ENCODE data around the gene NUDT13.
A peak's percentile ranks its signal among the peaks of the same experiment; 100 is the strongest.

NUDT13 gene

DNA sequence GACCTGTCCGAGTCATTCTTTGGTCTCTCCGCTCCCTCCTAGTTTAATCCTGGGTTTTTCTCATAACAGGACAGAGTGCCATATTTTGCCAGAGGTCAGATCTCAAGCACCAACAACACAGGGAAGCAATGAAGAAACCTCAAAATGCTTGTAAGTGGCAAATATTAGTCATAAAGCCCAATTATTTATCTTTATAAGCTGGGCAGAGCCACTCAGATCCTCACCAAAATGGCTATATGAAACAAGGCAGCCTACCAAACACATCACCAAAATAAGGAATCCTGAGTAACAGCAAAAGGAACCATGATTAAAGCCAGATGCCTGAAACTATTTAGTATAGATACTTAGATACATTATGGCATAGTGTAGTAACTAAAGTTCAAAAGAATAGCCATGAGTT, 52.8 kb downstream of the NUDT13 start:
- no peak for DNase-seq (ENCODE audit: low read depth)

DNA sequence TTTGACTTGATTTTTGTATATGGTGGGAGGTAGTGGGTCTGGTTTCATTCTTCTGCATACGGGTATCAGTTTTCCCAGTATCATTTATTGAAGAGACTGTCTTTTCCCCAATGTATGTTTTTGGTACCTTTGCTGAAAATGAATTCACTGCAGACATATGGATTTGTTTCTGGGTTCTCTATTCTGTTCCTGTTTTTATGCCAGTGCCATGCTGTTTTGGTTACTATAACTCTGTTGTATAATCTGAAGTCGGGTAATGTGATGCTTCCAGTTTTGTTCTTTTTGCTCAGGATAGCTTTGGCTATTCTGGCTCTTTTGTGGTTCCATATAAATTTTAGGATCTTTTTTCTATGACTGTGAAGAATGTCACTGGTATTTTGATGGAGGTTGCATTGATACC, 56.7 kb downstream of the NUDT13 start:
- no peak for DNase-seq (ENCODE audit: low read depth)

DNA sequence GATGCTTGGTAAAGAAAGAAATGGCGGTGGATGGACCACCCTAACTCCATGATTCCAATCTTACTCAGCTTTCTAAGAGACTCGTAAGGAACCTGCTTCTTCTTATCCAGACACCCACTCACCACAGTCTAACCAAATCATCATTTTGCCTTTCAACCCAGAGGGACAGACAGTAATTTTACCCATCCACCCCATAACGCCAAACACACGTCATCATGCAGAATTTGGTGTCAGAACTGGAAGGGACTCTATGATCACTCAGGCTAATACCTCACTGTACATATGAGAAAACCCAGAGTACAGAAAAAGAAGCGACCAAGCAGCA, 57.2 kb downstream of the NUDT13 start:
- peak; percentile 34 for DNase-seq (ENCODE audit: low read depth)

DNA sequence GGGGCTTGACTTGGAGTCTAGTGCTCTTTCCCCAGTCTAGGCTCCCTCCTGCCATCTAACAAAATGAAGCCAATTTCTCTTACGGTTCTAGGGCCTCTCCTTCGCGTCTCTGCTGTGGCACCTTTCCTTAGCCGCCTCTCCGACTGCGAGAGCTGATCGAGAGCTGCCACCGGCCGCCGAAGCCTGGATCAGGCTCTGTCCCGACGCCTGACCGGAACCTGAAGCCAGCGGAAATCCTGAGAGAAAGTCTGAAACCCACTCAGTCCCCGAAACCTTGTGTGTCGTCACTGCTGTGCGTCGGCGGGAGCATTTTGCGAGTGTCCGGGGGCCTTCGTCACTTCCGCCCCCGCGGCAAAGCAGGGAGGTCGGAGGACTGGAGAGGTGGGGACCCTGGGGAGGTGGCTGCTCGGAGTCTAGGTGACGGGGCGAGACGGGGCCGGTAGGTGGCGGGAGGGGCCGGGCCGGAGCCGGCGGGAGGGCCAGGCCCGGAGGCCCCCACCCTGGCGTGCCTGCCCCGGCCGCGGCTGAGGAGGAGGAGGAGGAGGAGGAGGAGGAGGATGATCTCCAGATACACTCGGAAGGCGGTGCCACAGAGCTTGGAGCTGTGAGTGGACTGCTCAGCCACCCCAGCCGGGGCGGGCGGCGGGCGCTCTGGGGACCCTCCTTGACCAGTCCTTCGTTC, 57.7 kb downstream of the NUDT13 start, which contains the start of the genes ECD and FAM149B1:
Gene ECD (minus strand): TSS at position 226 of the 682 bp plus-strand sequence. CDS start 4,071 bp downstream, outside the sequence.
Gene FAM149B1 (plus strand): TSS at position 337 of the 682 bp plus-strand sequence. CDS start 221 bp downstream, at position 558.
- peak; percentile 97 for DNase-seq (ENCODE audit: low read depth)

DNA sequence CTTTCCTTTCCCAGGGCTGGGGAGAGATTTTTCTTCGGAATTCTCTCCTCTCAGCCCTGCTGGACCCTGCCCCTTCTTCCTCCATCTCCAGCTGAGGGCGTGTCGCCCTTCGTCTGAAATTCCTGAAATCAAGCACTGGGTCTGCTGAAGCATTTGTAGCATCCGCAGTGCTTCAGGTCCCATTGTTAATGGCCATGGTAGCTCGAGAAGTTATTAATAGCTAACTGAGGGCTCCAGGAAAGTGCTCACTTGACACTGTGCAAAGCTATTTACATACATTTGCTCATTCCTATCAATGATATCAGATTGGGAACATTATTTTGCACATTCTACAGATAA, 58.2 kb downstream of the NUDT13 start:
- no peak for DNase-seq (ENCODE audit: low read depth)

DNA sequence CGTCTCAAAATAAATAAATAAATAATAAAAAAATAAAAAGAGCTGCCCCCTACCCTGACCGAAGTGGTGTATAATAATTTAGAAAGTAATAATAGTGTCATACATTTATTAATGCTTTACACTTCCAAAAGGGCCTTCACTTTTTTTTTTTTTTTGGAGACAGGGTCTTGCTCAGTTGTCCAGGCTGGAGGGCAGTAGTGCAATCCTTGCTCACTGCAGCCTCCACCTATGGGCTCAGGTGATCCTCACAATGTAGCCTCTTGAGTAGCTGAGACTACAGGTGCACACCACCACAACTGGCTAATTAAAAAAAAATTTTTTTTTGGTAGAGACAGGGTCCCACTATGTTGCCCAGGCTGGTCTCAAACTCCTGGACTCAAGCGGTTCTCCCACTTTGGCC, 59.1 kb downstream of the NUDT13 start:
- no peak for DNase-seq (ENCODE audit: low read depth)

DNA sequence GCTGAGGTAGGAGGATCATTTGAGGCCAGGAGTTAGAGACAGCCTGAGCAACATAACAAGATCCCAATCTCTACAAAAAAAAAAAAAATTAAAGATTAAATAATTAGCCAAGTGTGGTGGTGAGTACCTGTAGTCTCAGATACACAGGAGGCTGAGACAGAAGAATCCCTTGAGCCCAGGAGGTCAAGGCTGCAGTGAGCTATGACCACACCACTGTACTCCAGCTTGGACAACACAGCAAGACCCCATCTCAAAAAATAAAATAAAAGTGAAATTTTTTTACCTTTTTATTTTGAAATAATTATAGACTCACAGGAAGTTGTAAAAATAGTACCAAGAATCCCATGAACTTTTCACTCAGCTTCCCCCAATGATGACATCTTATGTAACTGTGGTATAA, 62.6 kb downstream of the NUDT13 start:
- no peak for DNase-seq (ENCODE audit: low read depth)

DNA sequence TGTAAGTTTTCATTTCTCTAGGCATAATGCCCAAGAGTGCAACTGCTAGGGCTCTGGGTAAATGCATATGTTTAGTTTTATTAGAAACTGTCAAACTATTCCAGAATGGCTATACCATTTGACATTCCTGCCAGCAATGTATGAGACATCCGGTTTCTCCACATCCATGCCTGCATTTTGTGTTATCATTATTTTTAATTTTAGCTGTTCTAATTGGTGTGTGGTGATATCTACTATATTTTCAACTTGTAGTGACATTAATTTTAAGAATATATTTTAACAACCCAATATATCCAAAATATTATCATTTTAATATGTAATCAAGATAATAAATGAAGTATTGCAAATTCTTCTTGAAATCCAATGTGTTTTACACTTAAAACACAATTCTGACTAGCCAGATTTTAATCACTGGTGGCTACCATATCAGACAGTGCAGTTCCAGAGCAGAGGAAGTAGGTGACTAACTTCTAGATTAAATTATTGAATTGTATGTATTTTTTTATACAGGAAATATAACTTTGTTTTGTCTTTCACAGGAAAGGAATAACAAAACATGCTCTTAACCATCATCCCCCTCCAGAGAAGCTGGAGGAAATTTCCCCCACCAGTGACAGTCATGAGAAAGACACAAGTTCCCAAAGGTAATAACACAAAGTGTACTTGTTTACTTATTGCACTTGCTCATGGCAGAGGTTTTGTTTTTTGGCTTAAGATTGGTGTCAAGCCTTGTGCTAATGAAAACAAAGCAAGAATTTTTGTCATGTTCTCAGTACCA, 64.1 kb downstream of the NUDT13 start:
- no peak for DNase-seq (ENCODE audit: low read depth)
